Immature natural killer cell (primary cell): Measurements from ENCODE around the gene DNM2. TPM values are rescaled to one million over a fixed set of nuclear protein-coding genes. Genes with fewer than 3 reads are reported as not detected.

Source experiments
- DNase-seq, 3 donors: peaks; one replicate each; pipeline ENCODE4 v3.0.0; 2022; ENCODE audit warnings: mixed read lengths in 1 of 3
- H3K27ac Mint-ChIP-seq, 6 donors: one replicate each; pipeline ENCODE4 v1.8.0; 2020; ENCODE audit warnings: mixed read lengths in 6 of 6, mild to moderate bottlenecking in 5 of 6, inconsistent platforms in 4 of 6, moderate library complexity in 3 of 6
- H3K27me3 Mint-ChIP-seq, 3 donors: one replicate each; pipeline ENCODE4 v1.8.0; 2020 to 2021; ENCODE audit warnings: low read depth in 3 of 3, mild to moderate bottlenecking in 3 of 3, mixed read lengths in 3 of 3, moderate library complexity in 3 of 3, inconsistent platforms in 1 of 3
- H3K36me3 Mint-ChIP-seq, 3 donors: one replicate each; pipeline ENCODE4 v1.8.0; 2020; ENCODE audit warnings: mixed read lengths in 3 of 3, inconsistent platforms in 2 of 3, mild to moderate bottlenecking in 2 of 3
- H3K4me1 Mint-ChIP-seq, 2 donors: one replicate each; pipeline ENCODE4 v1.8.0; 2020; ENCODE audit warnings: inconsistent platforms in 2 of 2, mild to moderate bottlenecking in 2 of 2, mixed read lengths in 2 of 2, moderate library complexity in 1 of 2
- H3K4me3 Mint-ChIP-seq, 5 donors: one replicate each; pipeline ENCODE4 v1.8.0; 2020; ENCODE audit warnings: mild to moderate bottlenecking in 5 of 5, mixed read lengths in 5 of 5, inconsistent platforms in 3 of 5, moderate library complexity in 3 of 5
- H3K9me3 Mint-ChIP-seq, 6 donors: one replicate each; pipeline ENCODE4 v1.8.0; 2020; ENCODE audit warnings: mild to moderate bottlenecking in 6 of 6, mixed read lengths in 6 of 6, inconsistent platforms in 4 of 6, moderate library complexity in 3 of 6
- polyA plus RNA-seq, 3 donors: library from polyadenylated mRNA; unstranded; fragments of 300-500 nt; fragmentation: Illumina TruSeq; gene quantifications; one replicate each; pipeline ENCODE4 v1.2.3, GENCODE V29; 2021

Gene DNM2
- polyA plus RNA-seq, 3 donors from 2014 or later = 62.9 to 170 (median 92.7) TPM

DNA sequence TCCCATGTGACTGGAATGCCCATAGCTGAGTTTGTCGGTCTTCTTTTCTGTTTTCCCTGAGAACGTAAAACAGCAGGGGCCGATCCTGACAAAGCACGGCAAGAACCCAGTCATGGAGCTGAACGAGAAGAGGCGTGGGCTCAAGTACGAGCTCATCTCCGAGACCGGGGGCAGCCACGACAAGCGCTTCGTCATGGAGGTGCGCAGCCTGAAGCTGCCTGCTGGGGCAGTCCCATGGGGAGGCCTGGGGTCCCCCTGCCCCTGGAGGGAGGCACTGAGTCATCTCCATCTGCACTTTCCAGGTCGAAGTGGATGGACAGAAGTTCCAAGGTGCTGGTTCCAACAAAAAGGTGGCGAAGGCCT lies 34.8 kb upstream of the DNM2 start:
- Mint-ChIP-seq H3K9me3 (no peaks in the 10 kb centered on the region), H3K27me3 (peaks cover 3 to 7% (median 4%) of the 10 kb centered on the region in 3 donors), H3K4me1 (no peaks in the 10 kb centered on the region), H3K36me3 (peaks cover 0 to 29% (median 4%) of the 10 kb centered on the region in 3 donors), H3K4me3 (no peak overlapping the region), H3K27ac (no peak overlapping the region)
- no peak for DNase-seq

DNA sequence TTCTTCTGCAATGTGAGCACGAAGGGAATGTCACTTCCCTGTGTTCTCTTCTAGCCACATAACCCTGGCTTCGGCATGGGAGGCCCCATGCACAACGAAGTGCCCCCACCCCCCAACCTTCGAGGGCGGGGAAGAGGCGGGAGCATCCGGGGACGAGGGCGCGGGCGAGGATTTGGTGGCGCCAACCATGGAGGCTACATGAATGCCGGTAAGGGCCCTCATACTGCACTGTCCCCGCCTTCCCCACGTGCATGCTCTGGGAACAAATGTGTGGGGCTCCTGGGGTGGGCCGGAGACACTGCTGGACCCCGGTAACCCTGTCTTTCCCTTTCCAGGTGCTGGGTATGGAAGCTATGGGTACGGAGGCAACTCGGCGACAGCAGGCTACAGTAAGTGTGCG lies 34.3 kb upstream of the DNM2 start:
- H3K9me3 Mint-ChIP-seq = no peaks in the 10 kb centered on the region
- H3K27me3 Mint-ChIP-seq = peaks cover 3 to 7% (median 4%) of the 10 kb centered on the region in 3 donors
- H3K27ac Mint-ChIP-seq = no peak overlapping the region
- H3K4me3 Mint-ChIP-seq = no peak overlapping the region
- peaks cover 0 to 24% (median 4%) of the 10 kb centered on the region in 3 donors for H3K36me3 Mint-ChIP-seq
- DNase-seq = no peak
- no peaks in the 10 kb centered on the region for H3K4me1 Mint-ChIP-seq

DNA sequence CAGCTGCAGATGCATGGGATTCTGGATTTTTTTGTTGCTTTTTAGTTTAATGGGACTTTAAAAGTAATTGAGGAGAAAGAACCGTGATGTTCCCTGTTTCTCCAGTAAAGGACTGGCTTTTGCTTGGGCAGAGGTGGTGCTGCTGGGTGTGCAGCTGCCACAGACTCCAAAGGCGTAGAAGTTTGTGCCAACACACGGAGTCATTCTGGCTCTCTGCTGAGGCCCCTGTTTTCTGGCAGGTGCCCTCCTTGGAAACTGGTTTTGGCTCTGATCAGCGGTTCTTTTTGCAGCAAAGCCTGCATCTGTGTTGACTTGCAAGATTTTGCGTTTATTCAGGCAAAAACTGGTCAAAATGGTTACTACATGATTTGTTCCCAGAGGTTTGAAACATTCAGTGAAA lies 32.7 kb upstream of the DNM2 start:
- peaks cover 3 to 29% (median 4%) of the 10 kb centered on the region in 3 donors for H3K36me3 Mint-ChIP-seq
- H3K4me1 Mint-ChIP-seq = no peaks in the 10 kb centered on the region
- peaks cover 3 to 7% (median 7%) of the 10 kb centered on the region in 3 donors for H3K27me3 Mint-ChIP-seq
- DNase-seq = no peak
- H3K4me3 Mint-ChIP-seq = no peak overlapping the region
- no peaks in the 10 kb centered on the region for H3K9me3 Mint-ChIP-seq
- no peak overlapping the region for H3K27ac Mint-ChIP-seq

DNA sequence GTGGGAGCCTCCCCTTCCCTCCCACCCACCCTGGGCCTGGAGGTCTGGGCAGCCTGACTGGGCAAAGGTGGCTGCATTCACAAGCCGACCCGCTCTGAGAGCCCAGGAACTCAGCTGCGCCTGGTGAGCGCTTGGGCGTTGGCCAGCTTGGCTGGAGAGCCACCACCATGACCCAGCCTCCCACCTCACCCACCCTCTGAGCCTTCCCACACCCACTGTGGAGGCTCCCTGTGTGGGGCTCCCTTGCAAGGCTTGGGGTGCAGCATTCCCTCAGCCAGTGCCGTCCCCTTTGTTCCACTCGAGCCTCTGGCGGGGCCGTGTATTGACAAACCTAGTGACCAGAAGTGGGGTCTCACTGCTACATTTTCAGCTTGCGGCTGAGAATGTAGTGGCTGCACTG lies 31.7 kb upstream of the DNM2 start:
- Mint-ChIP-seq H3K27ac (no peak overlapping the region), H3K36me3 (peaks cover 3 to 31% (median 4%) of the 10 kb centered on the region in 3 donors)

DNA sequence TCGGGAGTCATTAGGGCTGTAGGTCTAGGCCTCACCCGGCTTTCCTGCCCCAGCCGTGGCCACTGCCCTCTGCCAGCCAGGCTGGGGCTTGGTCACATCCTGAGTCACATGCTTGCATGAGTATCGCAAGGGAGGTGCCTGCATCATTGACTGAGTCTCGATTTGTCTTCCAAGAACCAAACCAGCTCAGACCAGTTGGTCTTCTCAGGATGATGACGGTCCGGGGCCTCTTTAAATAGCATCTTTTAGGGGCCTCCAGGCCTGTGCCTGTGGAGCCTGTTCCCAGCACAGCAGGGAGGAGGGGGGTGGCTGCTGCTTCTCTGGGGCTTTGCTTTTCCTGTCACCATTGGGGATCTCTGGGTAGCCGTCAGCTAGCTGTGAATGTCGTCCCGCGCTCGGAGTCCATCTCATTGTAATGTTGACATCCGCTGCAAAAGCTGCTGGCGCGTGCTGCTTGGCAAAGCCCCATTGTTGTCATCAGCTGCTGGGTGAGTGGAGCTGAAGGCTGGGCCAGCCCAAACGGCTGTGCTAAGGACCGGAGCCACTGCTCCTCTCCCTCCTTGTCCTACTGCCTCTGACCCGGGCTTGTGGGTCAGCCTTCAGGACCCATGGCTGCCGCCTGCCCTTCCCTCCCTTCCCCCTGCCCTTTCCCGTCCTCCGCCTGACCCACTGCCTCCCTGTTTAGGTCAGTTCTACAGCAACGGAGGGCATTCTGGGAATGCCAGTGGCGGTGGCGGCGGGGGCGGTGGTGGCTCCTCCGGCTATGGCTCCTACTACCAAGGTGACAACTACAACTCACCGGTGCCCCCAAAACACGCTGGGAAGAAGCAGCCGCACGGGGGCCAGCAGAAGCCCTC lies 31.0 kb upstream of the DNM2 start:
- Mint-ChIP-seq H3K4me1 (no peaks in the 10 kb centered on the region), H3K9me3 (no peaks in the 10 kb centered on the region), H3K4me3 (no peak overlapping the region), H3K27me3 (peaks cover 4 to 11% (median 5%) of the 10 kb centered on the region in 3 donors), H3K36me3 (peaks cover 3 to 25% (median 4%) of the 10 kb centered on the region in 3 donors), H3K27ac (no peak overlapping the region)
- DNase-seq = no peak

More for the DNA sequence above, 31.7 kb upstream of the DNM2 start:
- no peaks in the 10 kb centered on the region for H3K9me3 Mint-ChIP-seq
- no peak overlapping the region for H3K4me3 Mint-ChIP-seq
- H3K4me1 Mint-ChIP-seq = no peaks in the 10 kb centered on the region
- no peak for DNase-seq
- peaks cover 4 to 7% (median 5%) of the 10 kb centered on the region in 3 donors for H3K27me3 Mint-ChIP-seq

DNA sequence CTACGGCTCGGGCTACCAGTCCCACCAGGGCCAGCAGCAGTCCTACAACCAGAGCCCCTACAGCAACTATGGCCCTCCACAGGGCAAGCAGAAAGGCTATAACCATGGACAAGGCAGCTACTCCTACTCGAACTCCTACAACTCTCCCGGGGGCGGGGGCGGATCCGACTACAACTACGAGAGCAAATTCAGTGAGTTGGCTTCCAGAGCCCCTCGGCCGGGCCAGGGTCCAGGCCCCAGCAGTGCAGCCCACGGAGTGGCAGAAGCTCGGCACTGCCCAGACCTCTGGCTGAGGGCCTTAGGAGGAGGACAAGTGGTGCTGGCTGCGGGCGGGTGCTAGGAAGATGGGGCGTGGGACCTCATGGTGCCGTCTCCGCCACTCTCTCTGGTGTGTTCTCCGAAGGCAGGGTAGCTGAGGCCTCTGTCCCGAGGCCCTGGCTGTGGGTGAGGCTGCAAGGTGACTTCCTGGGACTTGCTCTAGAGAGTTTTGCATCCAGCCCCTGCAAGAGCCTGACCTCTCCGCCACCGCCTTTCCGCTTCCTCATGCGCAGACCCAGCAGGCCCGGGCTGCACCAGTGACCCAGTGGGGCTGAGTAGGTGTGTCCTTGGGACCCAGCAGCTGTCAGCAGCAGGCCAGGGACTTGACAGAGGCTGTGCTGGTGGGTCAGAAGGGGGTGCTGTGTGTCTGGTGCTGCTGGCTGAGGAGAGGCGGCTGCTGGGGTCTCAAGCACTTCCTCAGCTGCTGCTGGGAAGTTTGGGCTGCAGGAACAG lies 30.2 kb upstream of the DNM2 start:
- H3K36me3 Mint-ChIP-seq = peaks cover 3 to 24% (median 4%) of the 10 kb centered on the region in 3 donors
- no peaks in the 10 kb centered on the region for H3K9me3 Mint-ChIP-seq
- H3K27ac Mint-ChIP-seq = no peak overlapping the region
- no peak for DNase-seq
- no peak overlapping the region for H3K4me3 Mint-ChIP-seq
- peaks cover 4 to 13% (median 5%) of the 10 kb centered on the region in 3 donors for H3K27me3 Mint-ChIP-seq
- peaks cover 0 to 2% of the 10 kb centered on the region in 2 donors for H3K4me1 Mint-ChIP-seq

DNA sequence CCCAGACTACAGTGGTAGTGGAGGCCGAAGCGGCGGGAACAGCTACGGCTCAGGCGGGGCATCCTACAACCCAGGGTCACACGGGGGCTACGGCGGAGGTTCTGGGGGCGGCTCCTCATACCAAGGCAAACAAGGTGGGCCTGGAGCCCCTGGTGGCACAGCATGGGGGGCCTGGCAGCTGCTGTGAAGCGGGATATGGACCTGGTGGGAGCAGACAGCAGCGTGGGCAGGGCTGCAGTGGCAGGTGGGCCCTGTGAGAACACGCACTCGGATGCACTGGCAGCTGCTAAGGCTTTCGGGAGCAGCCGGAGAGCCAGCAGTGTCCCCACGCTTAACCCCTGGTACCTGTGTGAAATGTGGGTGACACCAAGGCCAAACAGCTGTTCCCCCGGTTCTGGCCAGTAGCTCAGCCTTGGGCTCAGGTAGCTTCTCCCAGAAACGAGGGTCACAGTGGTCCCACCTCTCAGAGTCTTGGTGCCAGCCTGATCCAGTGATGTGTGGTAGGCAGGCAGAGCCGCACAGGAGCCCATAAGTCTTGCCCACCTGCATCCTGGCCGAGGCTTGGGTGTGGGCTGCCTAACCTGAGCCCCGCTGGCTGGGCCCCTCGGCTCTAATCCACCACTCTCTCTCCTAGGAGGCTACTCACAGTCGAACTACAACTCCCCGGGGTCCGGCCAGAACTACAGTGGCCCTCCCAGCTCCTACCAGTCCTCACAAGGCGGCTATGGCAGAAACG lies 29.2 kb upstream of the DNM2 start:
- Mint-ChIP-seq H3K27me3 (peaks cover 3 to 13% (median 4%) of the 10 kb centered on the region in 3 donors), H3K27ac (no peak overlapping the region), H3K9me3 (no peaks in the 10 kb centered on the region), H3K4me1 (peaks cover 0 to 3% of the 10 kb centered on the region in 2 donors), H3K4me3 (no peak overlapping the region), H3K36me3 (peaks cover 3 to 24% (median 4%) of the 10 kb centered on the region in 3 donors)
- DNase-seq = no peak

DNA sequence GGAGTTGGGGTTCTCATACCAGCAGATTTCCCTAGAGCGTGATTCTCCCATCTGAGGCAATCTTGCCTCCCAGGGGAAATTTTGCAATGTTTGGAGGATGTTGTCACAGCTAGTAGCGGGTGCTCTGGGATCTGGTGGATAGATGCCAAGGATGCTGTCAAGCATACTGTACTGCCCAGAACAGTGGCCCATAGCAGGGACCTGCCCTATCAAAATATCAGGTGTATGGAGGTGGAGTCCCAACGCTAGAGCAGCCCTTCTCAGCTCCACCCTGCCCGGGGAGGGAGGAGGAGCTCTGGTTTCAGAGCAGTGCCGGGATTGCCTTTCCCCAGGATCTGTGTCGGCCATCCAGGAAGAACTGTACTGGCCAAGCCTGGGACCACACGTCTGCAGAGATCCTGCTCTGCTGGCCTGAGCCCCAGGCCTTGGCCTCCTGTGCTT lies 27.5 kb upstream of the DNM2 start:
- Mint-ChIP-seq H3K27ac (peak overlapping the region in 1 of 6 donors; percentile 72), H3K27me3 (peaks cover 4 to 15% (median 6%) of the 10 kb centered on the region in 3 donors), H3K9me3 (no peaks in the 10 kb centered on the region), H3K4me1 (peaks cover 4 to 8% of the 10 kb centered on the region in 2 donors), H3K4me3 (no peak overlapping the region), H3K36me3 (peaks cover 0 to 15% (median 3%) of the 10 kb centered on the region in 3 donors)
- DNase-seq = no peak

DNA sequence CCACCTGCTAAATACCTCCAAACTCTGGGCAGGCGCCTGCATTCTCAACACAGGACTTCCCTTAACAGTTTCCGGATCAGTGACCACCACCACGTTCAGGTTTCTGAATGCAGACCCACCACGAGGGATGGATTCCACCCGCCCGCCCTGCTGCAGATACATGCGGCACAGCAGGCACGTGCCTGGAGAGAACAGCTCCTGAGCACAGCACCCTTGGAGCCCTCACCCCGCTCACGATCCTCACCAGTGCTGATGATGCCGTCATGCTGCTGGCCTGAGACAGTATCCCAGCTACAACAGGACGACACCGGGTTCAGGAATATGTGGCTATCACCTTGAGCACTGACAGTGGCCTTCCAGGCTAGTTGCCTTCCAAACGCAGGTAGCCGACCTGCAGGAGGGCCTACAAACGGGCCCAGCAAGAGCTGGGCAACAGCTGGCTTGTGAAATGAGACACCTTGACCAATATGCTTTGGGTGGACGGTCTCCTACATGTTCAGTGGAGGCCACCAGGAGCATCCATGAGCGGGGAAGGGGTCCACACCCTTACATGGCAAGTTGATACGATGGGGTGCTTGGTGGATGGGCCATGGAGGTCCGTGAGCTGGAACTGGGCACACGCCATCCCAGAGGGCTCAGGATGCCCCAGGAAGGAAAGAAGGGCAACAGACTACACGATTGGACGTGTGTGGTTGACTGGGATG lies 26.5 kb upstream of the DNM2 start:
- peaks cover 0 to 15% (median 3%) of the 10 kb centered on the region in 3 donors for H3K36me3 Mint-ChIP-seq
- H3K9me3 Mint-ChIP-seq = no peaks in the 10 kb centered on the region
- no peak for DNase-seq
- H3K27me3 Mint-ChIP-seq = peaks cover 9 to 22% (median 10%) of the 10 kb centered on the region in 3 donors
- no peak overlapping the region for H3K4me3 Mint-ChIP-seq
- no peak overlapping the region for H3K27ac Mint-ChIP-seq
- H3K4me1 Mint-ChIP-seq = peaks cover 14 to 17% of the 10 kb centered on the region in 2 donors

DNA sequence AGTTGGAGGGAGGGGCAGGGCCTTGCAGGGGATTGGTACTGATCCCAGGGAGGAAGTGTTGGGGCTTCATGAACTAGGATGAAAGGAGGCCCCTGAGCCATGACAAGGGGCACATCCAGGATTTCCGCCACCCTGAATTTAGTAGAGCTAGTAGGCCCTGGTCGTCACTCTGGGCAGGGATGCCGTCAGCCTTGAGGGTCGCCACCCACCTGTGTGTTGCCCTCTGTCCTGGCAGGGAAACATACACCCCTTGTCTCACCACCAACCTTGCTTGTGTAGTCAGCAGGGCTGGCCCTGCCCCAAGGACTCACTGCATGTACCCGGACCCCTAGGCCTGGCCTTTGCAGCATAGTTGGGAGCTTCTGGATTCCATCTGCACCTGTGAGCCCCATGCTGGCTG lies 26.0 kb upstream of the DNM2 start:
- no peaks in the 10 kb centered on the region for H3K9me3 Mint-ChIP-seq
- peaks cover 19 to 21% of the 10 kb centered on the region in 2 donors for H3K4me1 Mint-ChIP-seq
- DNase-seq = no peak
- H3K27ac Mint-ChIP-seq = peak overlapping the region in 1 of 6 donors; percentile 24
- H3K4me3 Mint-ChIP-seq = no peak overlapping the region
- peaks cover 0 to 15% (median 3%) of the 10 kb centered on the region in 3 donors for H3K36me3 Mint-ChIP-seq
- H3K27me3 Mint-ChIP-seq = peaks cover 9 to 25% (median 10%) of the 10 kb centered on the region in 3 donors

DNA sequence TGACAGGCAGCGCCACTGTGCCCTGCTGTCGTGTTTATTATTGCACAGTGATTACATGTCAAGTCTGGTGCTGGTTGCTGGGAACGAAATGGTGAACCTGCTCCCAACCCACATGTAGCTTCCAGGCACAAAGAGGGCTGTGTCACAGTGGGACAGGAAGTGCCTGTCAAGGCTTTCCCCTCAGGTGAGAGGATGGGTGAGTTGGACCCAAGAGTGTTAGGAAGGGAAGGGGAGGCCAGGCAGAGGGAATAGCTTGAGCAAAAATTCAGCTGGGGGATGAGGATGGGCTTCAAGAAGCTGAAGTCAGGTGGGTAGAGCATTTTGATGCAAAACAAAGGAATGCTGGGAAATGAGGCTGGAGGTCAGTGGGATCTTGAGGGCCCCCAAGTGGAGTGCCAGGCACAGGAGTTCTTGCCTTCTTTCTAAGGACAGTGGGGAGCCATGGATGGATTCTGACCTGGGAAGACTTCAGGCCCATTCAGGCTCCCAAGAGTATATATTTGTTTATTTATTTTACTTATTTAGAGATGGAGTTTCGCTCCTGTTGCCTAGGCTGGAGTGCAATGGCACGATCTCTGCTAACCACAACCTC lies 25.1 kb upstream of the DNM2 start:
- Mint-ChIP-seq H3K27ac (peak overlapping the region in 4 of 6 donors; percentile 9 to 65 (median 29)), H3K4me3 (no peak overlapping the region), H3K9me3 (no peaks in the 10 kb centered on the region), H3K4me1 (peaks cover 20 to 21% of the 10 kb centered on the region in 2 donors), H3K36me3 (peaks cover 0 to 15% (median 3%) of the 10 kb centered on the region in 3 donors), H3K27me3 (peaks cover 8 to 26% (median 9%) of the 10 kb centered on the region in 3 donors)
- DNase-seq = no peak

DNA sequence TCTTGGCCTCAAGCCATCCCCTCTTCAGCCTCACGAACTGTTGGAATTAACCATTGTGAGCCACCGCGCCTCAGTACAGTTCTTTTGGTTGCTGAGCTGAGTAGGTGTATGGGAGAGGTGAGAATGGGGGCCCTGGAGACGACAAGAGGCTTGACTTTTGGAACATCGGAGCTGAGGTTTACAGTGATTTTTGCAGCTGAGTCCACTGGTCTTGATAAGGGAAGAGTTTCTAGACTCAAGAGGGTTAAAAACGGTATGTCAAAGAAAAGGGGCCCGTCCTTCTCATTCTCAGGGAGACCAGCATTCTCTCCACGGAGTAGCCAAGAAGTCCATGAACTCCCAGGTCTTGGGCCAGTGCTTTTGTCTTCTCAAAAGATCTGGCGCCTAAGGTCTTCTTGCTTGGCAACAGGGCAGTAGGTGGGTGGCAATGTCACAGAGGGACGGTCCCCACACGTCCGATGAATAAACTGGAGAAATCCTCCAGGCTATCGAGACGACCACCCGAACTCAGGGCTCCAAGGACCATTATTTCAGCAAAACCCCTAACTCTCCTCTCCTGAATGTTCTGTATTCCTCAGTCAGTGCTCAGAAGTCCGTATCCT lies 23.1 kb upstream of the DNM2 start:
- peaks cover 0 to 9% (median 0%) of the 10 kb centered on the region in 3 donors for H3K36me3 Mint-ChIP-seq
- peaks cover 6 to 26% (median 6%) of the 10 kb centered on the region in 3 donors for H3K27me3 Mint-ChIP-seq
- H3K4me1 Mint-ChIP-seq = peaks cover 20 to 21% of the 10 kb centered on the region in 2 donors
- H3K9me3 Mint-ChIP-seq = no peaks in the 10 kb centered on the region
- H3K27ac Mint-ChIP-seq = no peak overlapping the region
- peak overlapping the region in 3 of 5 donors; percentile 10 to 88 (median 79) for H3K4me3 Mint-ChIP-seq
- no peak for DNase-seq
